HG02973 (cell line): ENCODE results near the gene LRRC8C.
"Not testable (repeated sequence)": the region's sequence is repeated elsewhere in the genome, so short reads cannot be mapped to it uniquely, and the experiment has no call there.

Experiments
- ATAC-seq: cut with Tn5 transposase; IDR thresholded peaks from one replicate; pipeline ENCODE4 v1.9.1; 2021; ENCODE audit warnings: moderate library complexity; ENCODE audit not compliant: unreplicated experiment

The LRRC8C gene

DNA sequence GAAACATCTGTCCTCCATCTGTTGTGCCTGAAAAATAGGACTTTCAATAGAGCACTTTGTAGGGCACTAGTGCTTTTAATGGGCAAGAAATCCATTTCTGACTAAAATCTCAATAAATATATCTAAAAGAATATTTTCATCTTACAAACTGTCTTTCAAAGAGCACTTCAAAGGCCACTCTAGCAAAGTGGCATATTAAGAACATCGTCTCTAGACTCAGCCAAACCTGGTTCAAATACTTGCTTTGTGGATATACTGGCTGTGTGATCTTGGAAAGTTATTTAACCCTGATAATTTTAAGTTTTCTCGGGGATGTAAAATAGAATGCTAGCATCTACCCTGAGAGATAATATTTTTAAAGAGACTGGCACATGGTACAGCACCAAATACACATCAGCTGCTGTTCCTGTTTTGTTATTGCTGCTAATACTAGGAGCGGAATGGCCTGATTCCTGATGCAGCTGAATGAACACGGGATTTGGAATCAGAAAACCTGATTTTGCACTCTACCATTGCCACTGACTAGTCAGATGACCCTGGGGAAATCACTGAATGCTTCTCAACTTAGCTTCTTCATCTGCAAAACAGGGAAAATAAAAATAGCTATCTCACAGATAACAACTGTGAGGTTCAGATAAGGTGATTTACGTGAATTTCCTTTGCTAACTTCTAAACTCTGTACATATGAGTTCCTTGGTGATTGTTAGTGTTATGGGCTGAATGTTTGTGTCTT is 25.2 kb upstream of the LRRC8C start:
- ATAC-seq: no peak

DNA sequence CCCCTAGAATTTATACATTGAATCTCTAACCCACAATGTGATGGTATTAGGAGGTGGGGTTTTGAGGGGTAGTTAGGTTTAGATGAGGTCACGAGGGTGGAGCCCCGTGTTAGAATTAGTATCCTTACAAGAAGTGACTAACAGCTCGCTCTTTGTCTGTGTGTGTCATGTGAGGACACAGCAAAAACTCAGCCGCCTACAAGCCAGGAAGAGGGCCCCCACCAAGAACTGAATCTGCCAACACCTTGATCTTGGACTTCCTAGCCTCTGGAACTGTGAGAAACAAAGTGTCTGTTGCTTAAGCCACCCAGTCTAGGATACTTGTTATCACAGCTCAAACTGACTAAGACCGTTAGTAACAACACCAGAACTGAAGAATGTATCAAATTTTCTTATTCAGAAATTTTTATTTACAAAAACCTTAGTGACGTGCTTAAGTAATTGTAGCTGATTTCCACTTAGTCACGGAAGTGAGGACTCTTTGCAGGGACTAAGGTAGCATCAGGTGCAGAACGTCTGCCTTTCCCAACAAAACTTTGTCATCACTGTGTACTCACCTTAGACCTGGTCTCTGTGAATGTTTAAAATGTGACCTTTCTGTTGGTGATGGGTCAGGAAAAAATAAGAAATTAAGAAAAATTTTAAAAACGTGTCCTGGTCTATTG is 24.5 kb upstream of the LRRC8C start:
- no peak for ATAC-seq

DNA sequence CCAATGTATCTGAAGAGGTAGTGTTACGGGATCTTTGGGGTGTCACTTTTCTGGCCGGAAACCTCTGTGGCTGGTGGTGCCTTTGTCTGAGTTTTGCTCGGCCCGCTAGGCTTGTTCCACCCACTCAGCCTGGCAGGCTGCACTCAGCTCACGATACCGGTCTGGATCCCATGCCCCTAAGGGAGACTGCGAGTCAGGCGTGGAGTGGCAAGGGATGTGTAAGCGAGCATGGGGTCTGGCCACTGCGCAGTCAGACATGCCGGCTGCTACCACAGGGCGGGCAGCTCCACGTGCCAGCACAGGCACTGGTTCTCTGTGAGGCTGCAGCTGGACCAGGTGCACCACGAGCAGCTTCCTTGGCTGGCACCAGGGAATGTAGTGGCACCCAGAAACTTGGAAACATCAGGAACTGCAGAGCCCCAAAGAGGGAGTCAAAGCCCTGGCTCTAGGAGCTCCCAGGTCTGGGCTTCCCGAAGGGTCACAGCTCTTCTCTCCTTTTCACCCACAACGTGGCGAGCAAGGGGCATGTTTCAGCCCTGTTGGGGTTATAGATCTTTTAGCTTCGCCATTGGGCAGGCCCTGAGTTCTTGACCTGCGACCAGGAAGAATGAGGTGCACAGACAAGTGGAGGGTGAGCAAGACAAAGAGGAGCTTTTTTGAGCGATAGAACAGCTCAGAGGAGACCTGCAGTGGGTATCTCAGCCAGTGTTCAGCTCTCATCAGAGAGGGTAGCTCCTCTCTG is 23.8 kb upstream of the LRRC8C start:
- no peak for ATAC-seq

DNA sequence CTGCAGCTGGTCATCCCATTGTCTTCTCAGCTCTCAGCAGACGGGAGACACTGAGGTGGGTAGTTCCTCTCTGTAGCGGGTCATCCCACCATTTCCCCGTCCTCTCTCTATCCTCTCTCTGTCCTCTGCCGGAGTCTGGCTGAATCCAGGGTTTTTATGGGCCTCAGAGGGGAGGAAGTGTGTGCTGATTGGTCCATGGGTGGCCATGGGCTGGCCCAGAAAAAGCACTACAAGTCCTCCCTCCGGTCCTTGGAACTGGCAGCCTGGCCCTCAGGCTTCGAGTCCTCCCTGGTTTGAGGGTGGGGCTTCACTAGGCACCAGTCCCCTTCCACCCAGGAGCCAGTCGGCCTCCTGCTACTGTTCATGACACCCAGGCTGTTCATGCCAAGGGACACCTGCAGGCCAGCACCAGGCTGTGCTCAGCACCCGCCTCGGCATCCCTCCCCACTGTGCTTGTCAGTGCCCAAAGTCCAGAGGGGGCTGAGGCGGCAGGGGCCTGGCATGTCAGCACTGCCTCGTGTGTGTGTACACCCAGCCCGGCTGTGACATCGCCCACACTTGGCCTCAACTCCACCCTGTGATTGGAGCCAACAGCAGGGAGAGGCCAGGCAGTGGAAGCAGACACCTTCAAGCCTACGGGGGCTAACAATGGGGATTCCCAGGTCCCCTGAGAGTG is 23.0 kb upstream of the LRRC8C start:
- ATAC-seq: no peak

DNA sequence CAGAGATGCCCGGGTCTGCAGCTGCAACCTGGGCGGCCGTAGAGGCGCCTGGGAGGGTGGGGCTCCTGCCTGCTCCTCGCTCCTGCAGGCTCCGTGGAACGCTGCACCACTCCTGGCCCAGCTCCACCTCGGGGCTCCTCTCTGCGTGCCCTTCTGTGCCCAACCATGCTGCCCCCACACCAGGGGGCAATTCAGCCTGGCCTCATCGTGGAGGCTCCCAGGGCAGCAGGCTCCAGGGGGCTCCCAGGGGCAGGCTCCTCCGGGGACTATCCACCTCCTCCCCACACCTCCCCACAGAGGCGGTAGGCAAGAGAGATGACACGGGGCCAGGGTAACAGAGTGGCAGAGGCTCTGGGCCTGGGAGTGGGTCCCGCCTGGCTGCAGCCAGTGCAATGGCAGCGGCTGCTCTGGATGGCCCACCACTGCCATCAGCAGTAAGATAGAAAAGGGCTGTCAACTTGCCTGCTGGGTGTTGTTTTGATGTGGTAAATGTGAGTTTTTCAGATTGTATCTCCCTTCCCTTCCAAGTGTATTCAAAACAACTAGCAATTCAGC is 22.4 kb upstream of the LRRC8C start:
- ATAC-seq: no peak

DNA sequence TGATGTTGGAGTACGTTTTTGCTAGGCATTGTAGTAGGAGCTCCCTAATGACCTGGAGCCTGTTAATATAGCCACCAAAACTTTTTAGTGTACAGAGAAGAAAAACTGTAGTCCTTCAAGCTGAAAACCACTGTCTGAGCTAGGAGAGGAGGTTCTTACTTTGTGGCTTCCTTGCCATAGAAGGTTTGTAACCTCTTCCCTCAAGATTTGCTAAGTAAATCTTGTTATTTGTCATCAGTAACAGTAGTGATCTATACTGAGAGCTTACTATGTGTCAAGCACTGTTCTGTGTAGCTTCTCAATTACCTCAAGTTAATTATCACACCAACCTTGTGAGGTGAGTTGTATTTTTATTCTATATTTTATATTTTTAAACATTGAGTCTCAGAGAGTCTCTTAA is 21.2 kb upstream of the LRRC8C start:
- peak; percentile 97 for ATAC-seq

DNA sequence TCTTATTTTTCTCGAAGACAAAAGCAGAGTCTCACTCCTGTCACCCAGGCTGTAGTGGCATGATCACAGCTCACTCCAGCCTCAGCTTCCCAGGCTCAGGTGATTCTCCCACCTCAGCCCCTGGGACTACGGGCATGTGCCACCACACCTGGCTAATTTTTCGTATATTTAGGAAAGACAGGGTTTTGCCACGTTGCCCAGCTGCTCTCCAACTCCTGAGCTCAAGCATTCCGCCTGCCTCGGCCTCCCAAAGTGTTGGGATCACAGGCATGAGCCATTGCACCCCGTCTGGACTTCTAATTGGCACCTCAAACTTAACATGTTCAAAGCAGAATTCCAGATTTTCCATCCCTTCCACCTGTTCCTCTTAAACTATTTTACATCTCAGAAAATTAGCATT is 19.0 kb upstream of the LRRC8C start:
- no peak for ATAC-seq

DNA sequence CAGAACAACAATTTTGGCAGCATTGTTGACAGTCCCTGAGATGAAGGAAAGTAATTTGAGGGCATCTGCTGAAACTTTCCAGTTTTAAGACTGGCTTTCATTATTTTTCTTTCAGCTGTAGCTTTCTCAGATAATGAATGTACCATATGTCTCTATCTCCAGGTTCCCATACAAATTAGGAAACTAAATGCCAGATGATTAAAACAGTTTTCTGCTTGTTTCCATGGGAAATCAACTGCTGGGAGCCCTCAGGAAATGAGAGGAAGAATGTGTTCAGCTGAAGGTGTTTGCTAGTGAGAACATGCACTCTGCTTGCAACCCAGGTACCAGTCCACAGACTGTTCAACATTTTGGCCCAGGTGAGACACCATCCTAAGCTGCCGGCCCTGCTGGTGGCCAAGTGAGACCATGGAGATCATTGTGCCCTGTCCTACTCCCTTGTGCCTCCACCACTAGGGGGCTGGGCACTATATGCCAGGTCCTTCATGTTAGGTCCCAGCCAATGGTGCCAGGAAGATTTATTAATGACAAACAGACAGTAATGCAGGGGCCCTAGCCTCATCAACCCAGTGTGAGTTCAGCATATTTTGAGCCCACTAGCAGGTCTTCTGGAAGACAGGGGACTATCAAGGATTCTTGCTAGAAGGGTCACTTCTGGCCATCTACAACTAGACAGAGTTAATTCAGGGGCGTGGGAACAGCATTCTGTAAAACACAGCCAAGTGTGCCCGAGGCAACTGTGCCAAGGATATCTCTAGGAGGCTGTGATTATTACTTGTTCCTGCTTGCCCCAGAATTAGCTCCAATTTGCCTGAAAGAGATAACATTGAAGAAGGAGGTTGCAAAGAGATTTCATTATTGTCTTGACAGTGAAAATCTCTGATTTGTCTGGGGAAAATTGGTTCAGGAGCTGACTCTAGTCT is 17.0 kb upstream of the LRRC8C start:
- ATAC-seq: no peak

DNA sequence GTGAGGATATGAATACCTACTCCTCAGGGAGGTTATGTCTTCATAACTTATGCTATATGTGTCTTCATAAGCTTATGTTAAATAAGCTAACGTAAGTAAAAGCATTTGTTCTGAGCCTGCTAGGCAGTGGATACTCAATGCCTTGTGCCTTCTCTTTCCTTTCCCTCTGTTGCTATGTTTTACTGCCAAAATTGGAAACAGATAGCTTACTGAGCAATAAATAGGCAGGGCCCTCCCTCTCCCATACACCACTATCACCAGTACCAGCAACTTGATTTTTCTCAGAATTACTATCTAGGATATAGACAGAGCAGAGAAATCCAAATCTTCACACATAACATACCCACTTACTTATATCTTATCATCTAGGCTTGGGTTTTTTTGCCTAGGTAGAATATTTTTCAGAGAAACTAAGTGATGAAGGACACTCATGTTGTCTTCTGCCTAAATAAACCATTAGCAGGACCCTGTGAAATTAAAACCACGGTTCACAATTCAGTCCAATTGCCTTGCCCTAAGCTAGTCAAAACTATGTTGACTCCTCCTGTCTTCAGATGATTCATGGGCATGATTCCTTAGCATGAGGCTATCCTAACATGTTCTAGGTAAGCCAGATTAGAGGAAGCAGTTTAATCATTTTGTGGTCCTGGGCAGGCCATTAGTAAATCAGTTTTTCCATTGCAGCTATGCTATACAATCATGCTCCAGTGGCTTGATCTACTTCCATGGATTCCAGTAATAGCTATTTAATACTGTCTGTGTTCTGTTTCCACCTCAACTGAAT is 15.9 kb upstream of the LRRC8C start:
- ATAC-seq: no peak

DNA sequence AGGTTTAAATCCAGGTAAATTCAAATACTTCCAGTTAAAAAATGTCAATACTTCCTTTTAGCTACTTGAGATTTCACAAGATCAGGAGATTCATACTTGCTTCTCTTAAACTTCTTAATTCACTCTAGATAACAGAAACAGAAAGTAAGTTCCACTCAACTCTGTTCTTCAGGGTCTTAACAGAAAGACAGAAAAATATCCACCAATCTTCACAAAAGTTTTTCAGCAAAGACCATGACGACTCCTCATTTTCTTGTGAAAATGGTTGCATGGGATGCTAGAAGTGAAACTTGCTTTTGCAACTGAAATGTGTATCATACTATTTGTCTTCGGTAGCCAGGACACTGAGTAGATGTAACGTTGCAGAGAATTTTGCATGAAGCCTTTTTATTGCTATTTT is 12.3 kb upstream of the LRRC8C start:
- ATAC-seq: no peak

DNA sequence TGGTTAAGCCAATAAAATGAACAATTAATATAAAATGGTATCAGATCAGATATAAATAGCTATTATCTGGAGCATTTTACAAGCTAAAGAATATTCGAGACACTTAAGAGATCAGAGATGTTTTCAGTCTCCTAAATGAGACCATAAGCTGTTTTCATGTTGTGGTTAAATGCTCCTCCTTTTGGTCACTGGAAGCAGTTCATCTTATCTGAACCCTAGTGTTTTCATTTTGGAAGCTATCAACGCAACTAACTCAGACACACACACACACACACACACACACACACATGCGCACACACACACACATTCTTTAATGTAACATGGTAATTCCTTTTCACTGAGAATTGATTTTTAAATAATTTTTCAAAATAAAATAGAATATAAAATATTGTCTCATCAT is 10.0 kb upstream of the LRRC8C start:
- no peak for ATAC-seq

DNA sequence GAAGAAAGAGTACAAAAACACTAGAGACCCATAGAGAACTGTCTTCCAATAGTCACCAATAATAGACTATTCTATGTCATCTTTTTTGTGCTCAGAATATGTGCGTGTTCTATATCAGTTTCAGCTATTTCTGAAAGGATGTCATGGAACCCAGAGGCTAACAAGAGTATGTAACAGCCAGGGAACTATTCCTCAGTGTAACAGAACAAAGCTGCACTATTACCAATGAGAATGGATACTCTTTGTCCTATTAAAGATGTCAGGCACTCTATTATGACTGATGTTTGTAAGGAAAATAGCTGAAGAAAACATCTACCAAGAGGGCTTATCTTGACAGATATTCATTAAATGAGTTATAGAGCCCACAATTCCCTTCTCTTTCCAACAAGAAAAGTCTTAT is 8.6 kb upstream of the LRRC8C start:
- ATAC-seq: no peak

DNA sequence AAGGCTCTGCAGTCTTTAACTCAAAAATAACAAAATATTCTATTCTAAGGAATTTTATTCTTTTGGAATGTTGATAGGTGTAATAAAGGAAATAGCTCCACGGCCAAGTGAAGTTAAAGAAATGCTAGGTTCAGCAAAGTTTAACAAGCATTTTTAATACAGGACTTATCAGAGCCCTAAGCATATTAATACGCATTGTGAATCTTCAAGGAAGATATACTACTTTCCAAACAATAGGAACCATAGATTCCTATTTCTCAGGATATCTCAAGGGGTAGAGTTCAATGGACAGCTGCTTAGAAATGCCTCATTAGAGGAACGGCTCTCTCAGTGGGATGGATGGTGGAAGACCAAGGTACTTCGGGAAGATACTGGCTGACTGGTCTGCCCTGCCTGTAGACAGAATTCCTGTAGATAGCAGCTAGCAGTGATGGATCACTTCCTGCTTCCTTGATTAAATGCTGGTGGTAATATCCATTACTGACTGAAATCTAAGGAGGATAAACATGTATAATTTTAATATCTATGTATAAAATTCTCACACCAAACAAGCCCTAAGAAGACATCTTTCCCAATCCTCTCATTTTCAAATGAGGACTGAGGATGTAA is 8.1 kb upstream of the LRRC8C start:
- no peak for ATAC-seq

DNA sequence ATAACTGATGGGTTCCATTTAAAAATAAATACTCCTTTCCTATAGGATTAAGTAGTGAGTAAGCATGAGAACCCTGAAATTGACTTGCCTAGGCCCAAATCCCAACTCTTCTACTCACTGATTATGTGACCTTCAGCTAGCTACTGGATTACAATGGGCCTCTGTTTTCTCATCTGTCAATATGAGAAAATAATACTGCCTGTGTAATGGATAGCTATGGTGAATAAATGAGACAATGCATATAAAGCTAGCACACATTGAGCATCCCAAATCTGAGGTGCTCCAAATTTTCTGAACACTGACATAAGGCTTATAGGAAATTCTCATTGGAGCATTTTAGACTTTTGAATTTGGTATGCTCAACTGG is 5.3 kb upstream of the LRRC8C start:
- no peak for ATAC-seq

DNA sequence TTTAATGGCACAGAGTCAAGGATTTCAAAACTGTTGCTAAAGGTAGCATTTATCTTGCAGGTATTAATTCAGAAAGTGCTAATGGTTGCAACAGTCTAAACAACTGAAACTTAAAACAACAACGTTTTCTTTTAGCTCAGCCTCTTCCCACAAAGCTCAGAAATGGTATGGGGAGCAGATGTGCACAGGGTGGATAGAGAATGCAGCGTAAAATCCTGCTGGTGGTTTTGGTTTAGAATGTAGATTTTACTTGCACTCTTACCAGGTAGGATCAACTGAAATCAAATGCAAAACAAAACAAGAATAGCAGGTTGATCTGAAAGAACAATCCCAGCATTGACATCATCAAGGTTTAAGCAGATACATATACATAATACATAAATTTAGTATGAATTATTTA is 3.8 kb upstream of the LRRC8C start:
- no peak for ATAC-seq

DNA sequence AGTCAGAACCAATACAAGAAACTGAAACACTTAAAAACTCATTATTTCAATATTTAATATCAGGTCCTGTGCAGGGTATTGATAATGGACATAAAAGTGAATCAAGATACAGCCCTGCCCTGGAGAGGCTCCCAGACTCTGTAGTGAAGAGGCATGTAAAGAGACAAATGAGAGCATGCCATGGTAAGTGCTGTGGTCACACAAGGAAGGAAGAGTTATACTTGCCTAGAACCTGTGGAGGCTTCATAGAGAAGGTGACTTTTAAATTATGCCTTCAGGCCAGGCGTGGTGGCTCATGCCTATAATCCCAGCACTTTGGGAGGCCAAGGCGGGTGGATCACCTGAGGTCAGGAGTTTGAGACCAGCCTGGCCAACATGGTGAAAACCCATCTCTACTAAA is 3.3 kb upstream of the LRRC8C start:
- ATAC-seq: not testable (repeated sequence)

DNA sequence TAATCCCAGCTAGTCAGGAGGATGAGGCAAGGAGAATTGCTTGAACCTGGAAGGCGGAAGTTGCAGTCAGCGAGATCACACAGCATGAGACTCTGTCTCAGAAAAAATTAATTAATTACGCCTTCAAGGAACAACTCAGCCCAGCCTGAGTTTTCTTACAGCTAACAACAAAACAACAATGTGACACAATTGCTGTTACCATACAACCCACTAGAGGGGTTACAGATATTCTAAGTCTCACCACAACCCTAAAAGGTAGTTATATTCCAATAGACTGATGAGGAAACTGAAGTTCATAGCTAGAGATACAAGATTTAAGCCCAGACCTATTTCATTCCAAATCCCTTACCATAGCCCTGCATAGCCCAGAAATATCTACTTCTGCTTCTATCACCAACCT is 2.9 kb upstream of the LRRC8C start:
- ATAC-seq: no peak

DNA sequence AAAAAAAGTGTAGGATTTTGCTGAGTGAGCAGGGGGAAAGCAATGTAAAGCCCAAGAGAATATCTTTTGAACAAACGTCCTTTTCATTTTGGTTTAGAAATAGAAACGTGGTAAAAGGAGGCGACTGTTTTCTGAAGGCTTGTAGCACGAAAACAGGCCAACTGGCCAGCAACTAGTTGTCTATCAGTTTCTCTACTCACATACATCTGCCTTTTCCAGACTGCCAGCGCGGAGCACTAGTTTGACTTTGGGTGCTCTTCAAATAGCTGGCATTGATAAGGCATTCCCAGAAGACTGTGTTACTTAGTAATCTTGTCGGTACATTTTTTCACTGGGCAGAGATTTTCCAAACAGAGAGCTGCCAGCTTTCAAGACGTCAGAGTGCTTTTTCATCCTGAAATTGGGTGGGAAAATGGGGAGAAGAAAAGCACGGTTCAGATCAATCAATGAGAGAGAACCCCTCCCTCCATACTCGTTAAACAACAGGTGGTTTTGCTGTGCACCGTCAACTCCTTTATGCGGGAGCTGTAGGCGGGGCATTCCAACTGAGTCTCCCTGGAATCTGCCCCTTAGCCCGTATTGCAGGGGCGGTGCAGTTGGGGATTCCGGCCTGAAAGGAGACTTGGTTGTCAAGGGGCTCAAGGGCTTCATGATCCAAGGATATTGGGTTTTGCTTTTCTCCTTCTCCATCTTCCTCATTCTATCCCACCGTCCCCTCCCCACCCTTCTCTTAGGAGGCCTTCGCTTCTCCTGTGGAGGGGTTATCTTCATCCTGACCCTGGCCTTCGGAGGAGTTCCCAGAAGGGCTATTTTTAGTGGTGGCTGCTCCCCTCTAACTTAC is 884 bp upstream of the LRRC8C start:
- no peak for ATAC-seq
